ENCODE measurements around the gene LCE3D. TPM values are rescaled to one million over a fixed set of nuclear protein-coding genes. Genes with fewer than 3 reads are reported as not detected.

LCE3D gene
- not detected for total RNA-seq

DNA sequence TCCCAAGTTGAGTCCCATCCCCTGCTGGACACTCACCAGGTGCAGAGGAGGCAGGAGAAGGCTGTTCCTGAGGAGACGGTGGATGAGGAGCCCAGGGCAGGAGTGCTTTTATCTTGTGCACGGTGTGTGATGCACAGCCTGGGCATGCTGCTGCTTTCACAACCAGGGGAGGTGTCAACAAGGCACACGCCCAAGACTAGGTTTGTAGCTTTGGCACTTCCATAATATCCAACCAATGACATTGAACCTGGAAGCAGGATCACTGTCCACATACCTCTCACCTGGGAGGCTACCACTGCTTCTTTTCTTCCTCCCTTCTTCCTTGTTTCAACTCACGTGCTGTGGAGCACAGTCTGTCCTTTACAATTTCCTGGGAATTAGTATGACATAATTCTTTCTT lies at the start of gene LCE3D:
LCE3D (minus strand) TSS at position 84 of the 400 bp plus-strand sequence. CDS start 580 bp downstream, outside the sequence.
- Histone ChIP-seq H3K27ac (no peak within 1 kb of the TSS), H3K4me3 (no peak within 1 kb of the TSS), H3K27me3 (no peaks in the 10 kb centered on the region), H3K4me1 (no peaks in the 10 kb centered on the region), H3K36me3 (no peaks in the 10 kb centered on the region), H3K9me3 (peaks cover 0 to 14% (median 0%) of the 10 kb centered on the region in 4 donors)
- TF ChIP-seq POLR2A (IDR thresholded peaks at IDR 0.05), result no peak
- no peak for TF ChIP-seq CTCF (IDR thresholded peaks at IDR 0.05)
- no peak for TF ChIP-seq EP300 (IDR thresholded peaks at IDR 0.05)
- DNase-seq (ENCODE audit: low spot score in 2 of 2), result no peak
- whole genome bisulfite sequencing, 2 donors, result 73 to 77% methylated on average over 4 of the region's 4 CpGs

GRCh38 chr1:152626744-152627143 lies 46.4 kb upstream of the LCE3D start:
- H3K4me3 ChIP-seq, result no peak overlapping the region
- no peaks in the 10 kb centered on the region for H3K27me3 ChIP-seq
- no peak for DNase-seq (ENCODE audit: low spot score in 2 of 2)
- H3K9me3 ChIP-seq, result peaks cover 0 to 27% (median 0%) of the 10 kb centered on the region in 4 donors
- 82 to 83% methylated on average over 1 of the region's 1 CpG for WGBS, 2 donors
- no peaks in the 10 kb centered on the region for H3K36me3 ChIP-seq
- TF ChIP-seq POLR2A (IDR thresholded peaks at IDR 0.05), result no peak
- no peak for TF ChIP-seq EP300 (IDR thresholded peaks at IDR 0.05)
- no peak for TF ChIP-seq CTCF (IDR thresholded peaks at IDR 0.05)
- H3K4me1 ChIP-seq, result no peaks in the 10 kb centered on the region
- no peak overlapping the region for H3K27ac ChIP-seq

GRCh38 chr1:152623203-152623844 lies 43.0 kb upstream of the LCE3D start:
- Histone ChIP-seq H3K9me3 (peaks cover 0 to 27% (median 0%) of the 10 kb centered on the region in 4 donors), H3K4me3 (no peak overlapping the region), H3K27me3 (no peaks in the 10 kb centered on the region), H3K36me3 (no peaks in the 10 kb centered on the region), H3K27ac (no peak overlapping the region), H3K4me1 (no peaks in the 10 kb centered on the region)
- WGBS, 2 donors, result 24 to 33% methylated on average over 25 to 27 of the region's 29 CpGs
- no peak for TF ChIP-seq EP300 (IDR thresholded peaks at IDR 0.05)
- TF ChIP-seq CTCF (IDR thresholded peaks at IDR 0.05), result no peak
- no peak for TF ChIP-seq POLR2A (IDR thresholded peaks at IDR 0.05)
- no peak for DNase-seq (ENCODE audit: low spot score in 2 of 2)

GRCh38 chr1:152622803-152623202 lies 42.5 kb upstream of the LCE3D start, which contains the start of gene LCE3A:
LCE3A (minus strand) TSS chr1:152623103; CDS start chr1:152623103, 0 bp downstream.
- Histone ChIP-seq H3K27me3 (no peaks in the 10 kb centered on the region), H3K36me3 (no peaks in the 10 kb centered on the region), H3K4me3 (no peak within 1 kb of the TSS), H3K27ac (no peak within 1 kb of the TSS), H3K9me3 (peaks cover 0 to 32% (median 0%) of the 10 kb centered on the region in 4 donors), H3K4me1 (no peaks in the 10 kb centered on the region)
- WGBS, 2 donors, result 62 to 75% methylated on average over 10 of the region's 10 CpGs
- DNase-seq (ENCODE audit: low spot score in 2 of 2), result no peak
- TF ChIP-seq EP300 (IDR thresholded peaks at IDR 0.05), result no peak
- no peak for TF ChIP-seq POLR2A (IDR thresholded peaks at IDR 0.05)
- no peak for TF ChIP-seq CTCF (IDR thresholded peaks at IDR 0.05)

DNA sequence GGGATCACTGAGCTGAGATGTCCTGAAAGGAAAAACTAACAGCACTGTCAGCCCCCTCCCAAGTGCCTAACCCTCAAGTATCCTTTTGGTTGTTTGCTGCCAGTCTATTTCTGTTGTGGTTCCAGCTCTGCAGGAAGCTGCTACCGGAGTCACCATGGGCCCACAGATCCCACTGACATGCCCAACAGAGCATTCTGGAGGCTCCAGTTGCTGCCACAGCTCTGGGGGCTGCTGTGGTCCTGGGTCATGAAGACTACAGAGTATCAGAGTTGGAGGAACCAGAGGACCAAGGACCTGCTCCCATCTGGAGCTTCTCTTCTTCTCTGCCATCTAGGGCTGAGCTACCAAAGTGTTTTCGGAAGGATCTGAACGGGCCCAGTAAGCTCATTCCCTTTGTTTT lies 41.7 kb upstream of the LCE3D start:
- TF ChIP-seq EP300 (IDR thresholded peaks at IDR 0.05) (no peak), POLR2A (IDR thresholded peaks at IDR 0.05) (no peak)

More for the DNA sequence above, 41.7 kb upstream of the LCE3D start:
- DNase-seq (ENCODE audit: low spot score in 2 of 2), result no peak
- peaks cover 0 to 39% (median 0%) of the 10 kb centered on the region in 4 donors for H3K9me3 ChIP-seq
- WGBS, 2 donors, result 84 to 86% methylated on average over 3 of the region's 3 CpGs
- H3K36me3 ChIP-seq, result no peaks in the 10 kb centered on the region
- H3K27me3 ChIP-seq, result no peaks in the 10 kb centered on the region
- no peaks in the 10 kb centered on the region for H3K4me1 ChIP-seq
- no peak overlapping the region for H3K4me3 ChIP-seq
- H3K27ac ChIP-seq, result no peak overlapping the region

Data from tibial nerve (tissue), 4 donors.